T-helper 2 cell (primary cell): Measurements from ENCODE around the gene PCDH19.
A peak's percentile ranks its signal among the peaks of the same experiment; 100 is the strongest.

Source experiments
- DNase-seq, 5 experiments: peaks; one replicate each; pipeline versions ENCODE4 v3.0.0 to v3.0.0-alpha.2; 2012 to 2022

PCDH19 gene

GRCh38 chrX:100296183-100296753 is 113.8 kb downstream of the PCDH19 start:
- no peak for DNase-seq

DNA sequence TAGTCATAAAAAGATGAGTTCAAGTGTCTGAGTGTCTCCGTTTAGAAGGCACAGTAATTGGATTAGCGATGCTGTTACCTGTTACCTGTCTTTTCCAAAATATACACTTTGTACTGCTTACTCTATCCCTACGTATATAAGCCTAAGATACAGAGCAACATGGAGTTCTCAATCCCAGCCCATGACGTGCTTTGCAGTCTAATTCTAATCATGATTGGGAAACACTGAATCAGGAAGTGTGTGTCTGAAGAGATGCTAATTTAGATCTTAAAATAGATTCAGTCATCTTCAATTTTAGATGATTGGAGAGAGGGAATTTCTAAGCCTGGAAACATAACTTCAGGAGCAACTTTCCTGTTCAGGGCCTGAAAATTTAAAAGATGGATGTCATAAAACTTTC is 115.1 kb downstream of the PCDH19 start:
- no peak for DNase-seq

GRCh38 chrX:100289066-100289558 is 121.0 kb downstream of the PCDH19 start:
- no peak for DNase-seq

DNA sequence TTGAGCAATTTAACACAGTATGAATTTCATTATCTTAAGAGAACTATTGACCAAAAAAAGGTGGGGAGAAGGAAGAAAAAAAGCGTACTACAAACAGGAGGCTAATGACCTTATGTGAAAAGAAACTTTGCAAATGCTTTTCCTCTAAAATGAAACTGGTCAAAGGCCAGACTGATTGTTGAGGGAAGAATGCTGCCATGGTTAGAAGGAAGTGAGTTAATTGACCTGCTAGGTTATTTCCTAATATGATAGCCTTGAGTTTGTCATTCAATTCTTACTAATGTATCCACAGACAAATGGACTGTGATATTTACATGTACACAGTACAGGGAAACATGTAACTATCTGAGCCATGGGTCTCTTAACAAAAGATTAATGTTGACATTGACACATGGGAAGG is 132.8 kb downstream of the PCDH19 start:
- DNase-seq, result no peak

- DNase-seq, result no peak
Observed at GRCh38 chrX:100274916-100275315, 135.2 kb downstream of the PCDH19 start.

DNA sequence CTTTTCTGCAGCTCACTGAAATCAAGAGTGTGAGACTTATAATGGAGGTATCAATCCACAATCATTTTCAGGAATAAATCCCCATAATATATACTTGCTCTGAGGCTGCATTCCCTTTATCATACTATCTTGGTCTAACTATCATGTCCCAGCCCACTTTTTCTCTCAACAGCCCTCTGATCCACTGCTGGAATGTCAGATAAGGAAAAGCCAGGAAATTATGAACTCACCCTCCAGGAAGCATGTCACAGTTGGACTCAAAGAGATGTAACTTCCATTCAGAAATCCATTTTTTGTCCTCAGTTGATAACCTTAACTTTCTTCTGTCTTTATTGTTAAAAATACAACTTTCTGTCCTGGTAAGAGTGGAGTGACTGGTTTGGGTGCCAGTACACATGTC is 144.9 kb downstream of the PCDH19 start:
- DNase-seq, result no peak

DNA sequence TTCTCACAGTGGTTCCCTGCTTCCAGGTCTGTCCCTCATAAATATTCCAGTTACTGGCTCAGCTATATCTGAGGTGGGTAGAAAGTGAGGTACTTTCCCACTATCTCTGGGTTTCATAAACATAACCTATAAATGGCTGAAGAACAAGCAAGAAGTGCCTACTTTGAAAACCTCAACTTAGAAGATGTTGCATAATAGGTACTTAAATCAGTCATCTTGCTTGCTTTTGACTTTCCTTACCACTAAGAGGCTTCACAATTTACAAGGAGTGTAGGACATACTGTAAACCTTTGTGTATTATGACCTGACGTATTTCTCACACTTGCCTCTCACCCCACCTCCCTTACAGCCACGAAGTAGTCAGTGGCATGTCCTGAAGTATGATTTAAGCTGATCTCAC is 145.9 kb downstream of the PCDH19 start:
- peak in 1 of 5 experiments; percentile 6 for DNase-seq

- DNase-seq, result no peak
Observed at GRCh38 chrX:100263650-100264049, 146.4 kb downstream of the PCDH19 start.

- DNase-seq, result no peak
Observed at GRCh38 chrX:100248885-100249493, 161.1 kb downstream of the PCDH19 start.

GRCh38 chrX:100247826-100248225 is 162.2 kb downstream of the PCDH19 start:
- DNase-seq, result no peak

- DNase-seq, result no peak
Observed at GRCh38 chrX:100244681-100245080, 165.4 kb downstream of the PCDH19 start.
